PC-3 (cell line): ENCODE measurements around the gene AJUBA. TPM values are rescaled to one million over a fixed set of nuclear protein-coding genes. Genes with fewer than 3 reads are reported as not detected.
A peak's percentile ranks its signal among the peaks of the same experiment; 100 is the strongest.

Source experiments
- ATAC-seq: fragments of 200-7000 bp; cut with Tn5 transposase; 2 replicates; pipeline ENCODE4 v1.9.1; 2020; ENCODE audit warnings: mild to moderate bottlenecking, moderate library complexity
- BruUV-seq: library from RNA; stranded (reverse); fragments of 400-500 nt; replicated peaks from 2 replicates; lab custom pipeline; 2021; lab: Mats Ljungman, UMichigan
- CTCF ChIA-PET: fragments of 300-600 bp; sonication (Branson Sonifier 250); formaldehyde crosslinking; loops from one replicate; lab custom pipeline; 2022; ENCODE audit warnings: antibody characterized with exemption; lab: Charles Lee
- POLR2A ChIA-PET: fragments of 300-600 bp; sonication (Branson Sonifier 250); formaldehyde crosslinking; loops from one replicate; lab custom pipeline; 2022; ENCODE audit warnings: antibody characterized with exemption; ENCODE audit not compliant: unreplicated experiment; lab: Charles Lee
- DNase-seq: peaks from one replicate; pipeline ENCODE4 v3.0.0-alpha.2; 2015
- H2AFZ ChIP-seq: fragments of 300-600 bp; sonication (generic); 2 replicates; pipeline ENCODE4 v1.6.0; 2016; ENCODE audit warnings: antibody characterized with exemption, low read length
- H3F3A ChIP-seq: fragments of 300-600 bp; sonication (generic); one replicate; pipeline ENCODE4 v1.6.0; 2017; ENCODE audit warnings: antibody characterized with exemption, low read length, control low read depth, mild to moderate bottlenecking; ENCODE audit not compliant: unreplicated experiment
- H3K27ac ChIP-seq: fragments of 300-600 bp; sonication (generic); 2 replicates; pipeline ENCODE4 v1.5.1; 2016; ENCODE audit warnings: mild to moderate bottlenecking, low read length
- H3K27me3 ChIP-seq: fragments of 300-600 bp; sonication (generic); 2 replicates; pipeline ENCODE4 v1.6.1; 2016; ENCODE audit warnings: low read length, mixed read lengths
- H3K36me3 ChIP-seq: fragments of 300-600 bp; sonication (generic); 2 replicates; pipeline ENCODE4 v1.6.1; 2016; ENCODE audit warnings: low read depth, mixed run types, low read length, mixed read lengths
- H3K4me1 ChIP-seq: fragments of 300-600 bp; sonication (generic); 2 replicates; pipeline ENCODE4 v1.5.1; 2016; ENCODE audit warnings: low read length; ENCODE audit not compliant: insufficient read depth
- H3K4me2 ChIP-seq: fragments of 300-600 bp; sonication (generic); 2 replicates; pipeline ENCODE4 v1.6.0; 2016; ENCODE audit warnings: low read length
- H3K4me3 ChIP-seq: fragments of 300-600 bp; sonication (generic); 2 replicates; pipeline ENCODE4 v1.5.1; 2016; ENCODE audit warnings: mild to moderate bottlenecking, low read length, mixed read lengths
- H3K79me2 ChIP-seq: fragments of 300-600 bp; sonication (generic); 2 replicates; pipeline ENCODE4 v1.6.1; 2017; ENCODE audit warnings: low read length, mixed read lengths
- H3K9ac ChIP-seq: fragments of 300-600 bp; sonication (generic); 2 replicates; pipeline ENCODE4 v1.6.0; 2016; ENCODE audit warnings: mild to moderate bottlenecking, low read length
- H3K9me2 ChIP-seq: fragments of 300-600 bp; sonication (generic); replicated peaks from 2 replicates; pipeline ENCODE4 v1.6.1; 2016; ENCODE audit warnings: mixed run types, low read length, mixed read lengths
- H3K9me3 ChIP-seq: fragments of 300-600 bp; sonication (generic); 2 replicates; pipeline ENCODE4 v1.6.1; 2016; ENCODE audit warnings: low read length, mixed read lengths
- H4K20me1 ChIP-seq: fragments of 300-600 bp; sonication (generic); 2 replicates; pipeline ENCODE4 v1.6.1; 2016; ENCODE audit warnings: low read length, mixed read lengths
- EZH2 ChIP-seq: fragments of 300-600 bp; sonication (generic); IDR thresholded peaks from one replicate; pipeline ENCODE4 v1.6.1; 2017; ENCODE audit warnings: antibody characterized with exemption, mild to moderate bottlenecking, low read length; ENCODE audit not compliant: unreplicated experiment
- EZH2phosphoT487 ChIP-seq: fragments of 300-600 bp; sonication (generic); IDR thresholded peaks from 2 replicates; pipeline ENCODE4 v1.6.1; 2018; ENCODE audit warnings: mild to moderate bottlenecking, antibody characterized with exemption, low read length, borderline replicate concordance
- intact Hi-C: fragments of 100-400 bp; cut with micrococcal nuclease; formaldehyde crosslinking; loops from 2 replicates; pipeline ENCODE4 v1.9.0; 2023
- total RNA-seq: library from RNA; depleted of rRNA; stranded (reverse); fragments of >200 nt; gene quantifications from 2 replicates; pipeline ENCODE4 v1.2.3, GENCODE V29; 2014
- TF ChIP-seq, protein P1 (sequence below): fragments of 300-600 bp; sonication (generic); conservative IDR thresholded peaks from 2 replicates; pipeline ENCODE4 v1.5.1; 2017; ENCODE audit warnings: antibody characterized with exemption, low read depth, mild to moderate bottlenecking, low read length

Gene AJUBA
- total RNA-seq, 1 experiment from 2014 or later = 81.1 TPM

DNA sequence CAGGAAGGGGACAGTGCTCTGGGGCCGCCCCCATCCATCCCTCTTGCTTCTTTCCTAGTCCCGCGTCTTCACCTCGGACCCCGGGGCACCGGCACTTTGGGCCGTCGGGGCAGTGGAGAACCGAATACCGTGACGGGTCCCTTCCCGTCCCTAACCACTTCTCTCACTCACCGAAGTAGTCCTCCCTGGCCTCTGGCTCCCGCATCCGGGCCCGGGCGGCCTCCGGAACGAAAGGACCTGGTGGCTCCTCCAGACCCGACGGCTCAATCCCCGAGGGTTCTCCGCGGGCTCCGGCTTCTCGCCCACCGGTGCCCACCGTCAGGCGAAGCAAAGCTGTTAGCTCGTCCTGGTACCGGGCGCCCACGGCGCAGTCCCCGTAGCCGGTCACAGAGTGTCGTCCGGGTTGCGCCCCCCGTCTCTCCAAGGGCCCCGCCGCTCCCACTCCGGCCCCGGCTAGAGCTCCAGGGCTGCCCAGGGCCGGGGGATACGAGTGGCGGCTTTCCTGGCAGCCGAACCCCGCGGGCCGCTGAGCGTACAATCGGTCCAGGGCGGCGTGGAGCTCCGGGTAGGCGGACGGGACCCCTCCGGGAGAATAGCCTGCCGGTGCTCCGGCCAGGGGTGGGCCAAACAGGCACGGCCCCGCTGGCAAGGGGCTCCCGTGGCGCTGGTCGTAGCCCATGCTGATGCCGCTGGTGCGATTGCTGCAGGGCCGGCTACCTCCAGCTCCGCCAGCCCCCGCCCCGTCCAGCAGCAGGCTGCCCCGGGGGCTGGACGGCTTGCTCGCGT is 1.1 kb downstream of the AJUBA start:
- POLR2A ChIA-PET = interaction anchor here (0.8 to 1.6 kb wide), 2 partner anchors 26 to 113 kb away, joined by 5 to 8 read pairs; partner anchors contain the start of gene ACIN1
- TF ChIP-seq, protein P1, sequence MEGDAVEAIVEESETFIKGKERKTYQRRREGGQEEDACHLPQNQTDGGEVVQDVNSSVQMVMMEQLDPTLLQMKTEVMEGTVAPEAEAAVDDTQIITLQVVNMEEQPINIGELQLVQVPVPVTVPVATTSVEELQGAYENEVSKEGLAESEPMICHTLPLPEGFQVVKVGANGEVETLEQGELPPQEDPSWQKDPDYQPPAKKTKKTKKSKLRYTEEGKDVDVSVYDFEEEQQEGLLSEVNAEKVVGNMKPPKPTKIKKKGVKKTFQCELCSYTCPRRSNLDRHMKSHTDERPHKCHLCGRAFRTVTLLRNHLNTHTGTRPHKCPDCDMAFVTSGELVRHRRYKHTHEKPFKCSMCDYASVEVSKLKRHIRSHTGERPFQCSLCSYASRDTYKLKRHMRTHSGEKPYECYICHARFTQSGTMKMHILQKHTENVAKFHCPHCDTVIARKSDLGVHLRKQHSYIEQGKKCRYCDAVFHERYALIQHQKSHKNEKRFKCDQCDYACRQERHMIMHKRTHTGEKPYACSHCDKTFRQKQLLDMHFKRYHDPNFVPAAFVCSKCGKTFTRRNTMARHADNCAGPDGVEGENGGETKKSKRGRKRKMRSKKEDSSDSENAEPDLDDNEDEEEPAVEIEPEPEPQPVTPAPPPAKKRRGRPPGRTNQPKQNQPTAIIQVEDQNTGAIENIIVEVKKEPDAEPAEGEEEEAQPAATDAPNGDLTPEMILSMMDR = no peak
- TF ChIP-seq EZH2 (no peak), EZH2phosphoT487 (no peak)
- DNase-seq = peak; percentile 43
- Histone ChIP-seq H3K36me3 (no peaks in the 10 kb centered on the region), H3K9me2 (no peaks in the 10 kb centered on the region), H3F3A (peaks cover 4% of the 10 kb centered on the region), H3K27me3 (no peaks in the 10 kb centered on the region), H3K9me3 (no peaks in the 10 kb centered on the region), H3K4me1 (peaks cover 39% of the 10 kb centered on the region), H2AFZ (peak overlapping the region; percentile 89), H3K79me2 (peaks cover 71% of the 10 kb centered on the region), H4K20me1 (no peaks in the 10 kb centered on the region), H3K9ac (peak overlapping the region; percentile 77), H3K4me3 (peak overlapping the region; percentile 80), H3K4me2 (peak overlapping the region; percentile 87), H3K27ac (peak overlapping the region; percentile 29)
- TSS peak; percentile 85 for BruUV-seq
- CTCF ChIA-PET = interaction anchor here (0.6 to 2.4 kb wide), 3 partner anchors 8 to 79 kb away, joined by 3 to 17 read pairs (median 17); partner anchors contain the start of gene PRMT5
- no peak; the same call in none of the 2 replicates for ATAC-seq
- intact Hi-C loops = loop anchor here (10.0 kb wide), 1 partner anchor 204 kb away; the partner anchor contains the start of gene SLC7A8

DNA sequence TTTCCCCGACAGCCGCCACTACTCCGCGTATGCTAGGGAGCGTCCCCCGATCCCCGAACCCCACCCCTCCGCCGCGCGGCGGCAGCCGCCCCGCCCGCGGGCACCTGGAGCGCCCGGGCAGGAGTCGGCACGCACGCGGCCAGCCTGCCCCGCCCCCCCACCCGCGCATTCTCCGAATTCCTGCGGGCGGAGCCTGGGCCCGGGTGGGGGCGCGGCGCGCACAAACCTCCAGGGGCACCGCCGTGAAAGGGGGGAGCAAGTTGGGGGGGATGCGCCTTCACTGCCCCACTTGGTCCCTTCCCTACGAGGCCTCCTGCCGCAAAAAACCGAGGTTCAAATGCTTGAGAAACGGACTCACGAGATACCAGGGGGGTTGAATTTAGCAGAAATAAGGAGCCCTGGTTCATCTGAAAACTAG is 1.7 kb downstream of the AJUBA start:
- no peaks in the 10 kb centered on the region for H3K9me2 ChIP-seq
- H3K79me2 ChIP-seq = peaks cover 72% of the 10 kb centered on the region
- CTCF ChIA-PET = no interaction called here
- H3K9ac ChIP-seq = peak overlapping the region; percentile 77
- BruUV-seq = no TSS peak
- TF ChIP-seq EZH2phosphoT487 (no peak), EZH2 (no peak)
- TF ChIP-seq, protein P1 = no peak
- peak overlapping the region; percentile 78 for H3K27ac ChIP-seq
- H3K4me3 ChIP-seq = peak overlapping the region; percentile 80
- peak overlapping the region; percentile 87 for H3K4me2 ChIP-seq
- peak overlapping the region; percentile 89 for H2AFZ ChIP-seq
- peaks cover 41% of the 10 kb centered on the region for H3K4me1 ChIP-seq
- no peaks in the 10 kb centered on the region for H3K9me3 ChIP-seq
- DNase-seq (peak; percentile 78), ATAC-seq (peak; percentile 16)
- H3K36me3 ChIP-seq = no peaks in the 10 kb centered on the region
- intact Hi-C loops = loop anchor here (10.0 kb wide), 1 partner anchor 204 kb away; the partner anchor contains the start of gene SLC7A8
- no peaks in the 10 kb centered on the region for H4K20me1 ChIP-seq
- H3F3A ChIP-seq = peaks cover 4% of the 10 kb centered on the region
- POLR2A ChIA-PET = interaction anchor here (0.5 kb wide), 1 partner anchor 25 kb away, joined by 4 read pairs; no protein-coding TSS in a partner anchor
- H3K27me3 ChIP-seq = no peaks in the 10 kb centered on the region
